K562 (cell line): Measurements from ENCODE around the gene TAS2R41. TPM values are rescaled to one million over a fixed set of nuclear protein-coding genes. Genes with fewer than 3 reads are reported as not detected.

Experiments
- ATAC-seq: fragments of 200-7000 bp; cut with Tn5 transposase; 3 replicates; pipeline ENCODE4 v1.9.1; 2020; ENCODE audit warnings: moderate library complexity
- BruUV-seq: library from RNA; stranded (reverse); fragments of 400-500 nt; replicated peaks from 2 replicates; lab custom pipeline; 2021; lab: Mats Ljungman, UMichigan
- CTCF ChIA-PET: fragments of 300-600 bp; formaldehyde crosslinking; extraction: SDS; loops from one replicate; lab custom pipeline; 2021; ENCODE audit warnings: low intra/inter-chr PET ratio; lab: Yijun Ruan, JAX
- POLR2A ChIA-PET: fragments of 300-600, 350-650 bp; sonication (Branson Sonifier 250); formaldehyde crosslinking; extraction: SDS; loops from one replicate; lab custom pipeline; 2021; ENCODE audit warnings: antibody characterized with exemption, inconsistent platforms; lab: Yijun Ruan, JAX
- DNase-seq, 4 experiments: peaks; one replicate each; pipeline versions ENCODE4 v3.0.0 to v3.0.0-alpha.2; 2011 to 2018; ENCODE audit warnings: low spot score in 3 of 4, mixed read lengths in 3 of 4; ENCODE audit errors: extremely low read depth in 1 of 4
- FAIRE-seq: peaks from 2 replicates; lab custom pipeline; 2011; peaks lifted over from hg19 to GRCh38; lab: Jason Lieb, UNC
- H2AFZ ChIP-seq: 2 replicates; pipeline ENCODE4 v1.6.0; 2011; ENCODE audit warnings: low read depth, low read length, control low read depth, inconsistent platforms
- H3K27ac ChIP-seq: fragments of 200-600 bp; 3 replicates; pipeline ENCODE4 v1.8.0; 2011; ENCODE audit warnings: low read depth, mild to moderate bottlenecking, control low read depth, inconsistent platforms, low read length, moderate library complexity, mixed read lengths; ENCODE audit errors: extremely low read depth
- H3K27me3 ChIP-seq, 2 experiments: fragments of 300-600 bp in 1 of 2; 2 replicates in 1 of 2; 3 replicates in 1 of 2; pipeline versions ENCODE4 v1.6.0 to v1.8.0; 2011; ENCODE audit warnings: inconsistent platforms in 2 of 2, low read length in 2 of 2, mild to moderate bottlenecking in 1 of 2, mixed read lengths in 1 of 2, moderate library complexity in 1 of 2; ENCODE audit not compliant: control insufficient read depth in 2 of 2, insufficient read depth in 2 of 2
- H3K36me3 ChIP-seq: fragments of 300-600 bp; 3 replicates; pipeline ENCODE4 v1.8.0; 2011; ENCODE audit warnings: mild to moderate bottlenecking, low read length, inconsistent platforms; ENCODE audit not compliant: control insufficient read depth, insufficient read depth
- H3K4me1 ChIP-seq, 2 experiments: fragments of 200-600 bp in 1 of 2; replicated peaks in 1 of 2; 2 replicates in 1 of 2; 3 replicates in 1 of 2; pipeline versions ENCODE4 v1.5.1 to v1.8.0; 2011; ENCODE audit warnings: inconsistent platforms in 2 of 2, low read length in 2 of 2, mild to moderate bottlenecking in 1 of 2, mixed read lengths in 1 of 2, moderate library complexity in 1 of 2; ENCODE audit not compliant: control insufficient read depth in 2 of 2, insufficient read depth in 2 of 2
- H3K4me2 ChIP-seq: 2 replicates; pipeline ENCODE4 v1.6.1; 2011; ENCODE audit warnings: low read length, control low read depth, inconsistent platforms, mixed read lengths; ENCODE audit not compliant: insufficient read depth
- H3K4me3 ChIP-seq: fragments of 200-600 bp; sonication (generic), shearing (Covaris generic); 2 replicates; pipeline ENCODE4 v1.5.1; 2016; ENCODE audit warnings: control low read depth, inconsistent platforms
- H3K79me2 ChIP-seq: fragments of 200-600 bp; 3 replicates; pipeline ENCODE4 v1.8.0; 2011; ENCODE audit warnings: low read length, inconsistent platforms; ENCODE audit not compliant: control insufficient read depth, insufficient read depth
- H3K9ac ChIP-seq, 2 experiments: 2 replicates each; pipeline versions ENCODE4 v1.6.0 to v1.6.1; 2011; ENCODE audit warnings: low read depth in 2 of 2, low read length in 2 of 2, control low read depth in 1 of 2, inconsistent platforms in 1 of 2, mild to moderate bottlenecking in 1 of 2, mixed read lengths in 1 of 2; ENCODE audit not compliant: insufficient read depth in 1 of 2
- H3K9me1 ChIP-seq: one replicate; pipeline ENCODE4 v1.6.0; 2011; ENCODE audit warnings: inconsistent platforms, mild to moderate bottlenecking, low read length, moderate library complexity; ENCODE audit not compliant: control insufficient read depth, insufficient read depth
- H3K9me3 ChIP-seq: replicated peaks from 2 replicates; pipeline ENCODE4 v1.5.1; 2011; ENCODE audit warnings: low read depth, low read length, inconsistent platforms; ENCODE audit not compliant: control insufficient read depth, insufficient read depth
- H4K20me1 ChIP-seq: replicated peaks from 2 replicates; pipeline ENCODE4 v1.6.1; 2011; ENCODE audit warnings: low read length, inconsistent platforms, mixed read lengths; ENCODE audit not compliant: control insufficient read depth, insufficient read depth
- CCAR2 ChIP-seq: fragments of 200-400 bp; formaldehyde crosslinking; IDR thresholded peaks from 2 replicates; pipeline ENCODE4 v1.6.1; 2017; ENCODE audit warnings: mild to moderate bottlenecking, low read depth, low read length
- CEBPG ChIP-seq, 3 experiments: fragments of 200-800 bp in 1 of 3; sonication (Bioruptor generic) in 1 of 3; sonication (generic) in 1 of 3; formaldehyde crosslinking in 1 of 3; IDR thresholded peaks in 2 of 3; conservative IDR thresholded peaks in 1 of 3; 2 replicates each; pipeline versions ENCODE4 v1.6.1 to v1.8.0; 2016 to 2022; ENCODE audit warnings: missing compliant biosample characterization in 2 of 3, missing genetic modification characterization in 2 of 3, mild to moderate bottlenecking in 1 of 3, missing genetic modification reagents in 1 of 3
- ETV5 ChIP-seq: sonication (generic); formaldehyde crosslinking; IDR thresholded peaks from 2 replicates; pipeline ENCODE4 v1.4.0; 2020; ENCODE audit warnings: low read depth, mild to moderate bottlenecking, missing genetic modification reagents
- FOSL1 ChIP-seq: fragments of 200-800 bp; sonication (Bioruptor generic); conservative IDR thresholded peaks from 2 replicates; pipeline ENCODE4 v1.6.1; 2016; ENCODE audit warnings: missing genetic modification characterization, missing compliant biosample characterization
- MBD2 ChIP-seq: sonication (generic); IDR thresholded peaks from 2 replicates; pipeline ENCODE4 v1.6.1; 2016; ENCODE audit warnings: low read depth, borderline replicate concordance
- RUNX1 ChIP-seq: sonication (generic); IDR thresholded peaks from 2 replicates; pipeline ENCODE4 v1.6.1; 2016; ENCODE audit warnings: antibody characterized with exemption, low read depth
- TFAM ChIP-seq: fragments of 250-450 bp; sonication (Bioruptor Pico); conservative IDR thresholded peaks from 2 replicates; pipeline ENCODE4 v1.5.0; 2021; ENCODE audit warnings: mild to moderate bottlenecking, moderate library complexity
- WGBS: fragments of 100-300 bp; shearing (Covaris generic); methylation state at CpG from one replicate; pipeline ENCODE4 v1.1.6; 2016; ENCODE audit warnings: low coverage, mixed read lengths; ENCODE audit not compliant: insufficient coverage; ENCODE audit errors: missing lambda C conversion rate; 5-methylcytosine and 5-hydroxymethylcytosine counted together
- in situ Hi-C: fragments of 300-500 bp; cut with MboI; formaldehyde crosslinking; loops from 4 replicates; pipeline ENCODE4 v1.15.0; 2018; ENCODE audit warnings: inconsistent platforms, mixed read lengths
- intact Hi-C: fragments of 100-400 bp; cut with micrococcal nuclease; formaldehyde crosslinking; loops from 2 replicates; pipeline ENCODE4 v1.14.2; 2022
- polyA plus RNA-seq, 8 experiments: library from polyadenylated mRNA; depleted of rRNA in 4 of 8; stranded (reverse) in 5 of 8; unstranded in 3 of 8; fragments of >200 nt; fragmentation: Nextera tagmentation in 2 of 8; fragmentation: Illumina TruSeq in 1 of 8; extraction: Ambion mirVana in 2 of 8; extraction: Trizol in 1 of 8; gene quantifications; 2 replicates each; pipeline versions ENCODE4 v1.2.1 to v1.2.3, GENCODE V29; 2011 to 2014; ENCODE audit warnings: inconsistent platforms in 1 of 8, missing spikeins in 1 of 8
- total RNA-seq, 7 experiments: library from RNA; depleted of rRNA in 6 of 7; stranded (reverse); fragments of >200 nt in 6 of 7; fragmentation: Illumina TruSeq in 2 of 7; extraction: Trizol in 2 of 7; gene quantifications; 2 replicates each; pipeline versions ENCODE4 v1.2.1 to v1.2.3, GENCODE V29; 2011 to 2021; ENCODE audit warnings: low replicate concordance in 1 of 7
- TF ChIP-seq, protein P1 (sequence below): sonication (generic); formaldehyde crosslinking; IDR thresholded peaks from 2 replicates; pipeline ENCODE4 v1.8.1; 2023; ENCODE audit warnings: mild to moderate bottlenecking, missing genetic modification reagents

The TAS2R41 gene
- total and polyA plus RNA-seq, 9 of the 15 experiments (the other 6 are each of a cell fraction or from before 2014, with no cell fraction given), result not detected

DNA sequence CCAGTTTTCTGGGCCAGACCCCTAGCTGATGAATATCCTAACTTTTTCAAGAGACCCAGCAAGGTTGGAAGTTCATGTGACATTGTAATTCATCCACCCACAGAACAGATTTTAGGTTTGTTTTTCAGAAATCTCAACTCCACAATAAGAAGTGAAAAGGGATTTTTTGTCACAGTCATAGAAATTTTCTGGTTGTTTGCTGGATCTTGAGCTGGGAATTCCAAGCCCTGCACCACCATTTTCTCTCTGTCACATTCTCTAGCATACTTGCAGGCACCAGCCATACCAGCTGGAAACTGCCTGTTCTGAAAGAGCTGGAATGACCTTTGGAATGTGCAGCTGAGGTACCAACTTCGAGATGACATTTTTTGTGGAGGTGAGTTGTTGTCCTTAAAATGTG, 25.9 kb upstream of the TAS2R41 start (continued):
- TF ChIP-seq, protein P1, sequence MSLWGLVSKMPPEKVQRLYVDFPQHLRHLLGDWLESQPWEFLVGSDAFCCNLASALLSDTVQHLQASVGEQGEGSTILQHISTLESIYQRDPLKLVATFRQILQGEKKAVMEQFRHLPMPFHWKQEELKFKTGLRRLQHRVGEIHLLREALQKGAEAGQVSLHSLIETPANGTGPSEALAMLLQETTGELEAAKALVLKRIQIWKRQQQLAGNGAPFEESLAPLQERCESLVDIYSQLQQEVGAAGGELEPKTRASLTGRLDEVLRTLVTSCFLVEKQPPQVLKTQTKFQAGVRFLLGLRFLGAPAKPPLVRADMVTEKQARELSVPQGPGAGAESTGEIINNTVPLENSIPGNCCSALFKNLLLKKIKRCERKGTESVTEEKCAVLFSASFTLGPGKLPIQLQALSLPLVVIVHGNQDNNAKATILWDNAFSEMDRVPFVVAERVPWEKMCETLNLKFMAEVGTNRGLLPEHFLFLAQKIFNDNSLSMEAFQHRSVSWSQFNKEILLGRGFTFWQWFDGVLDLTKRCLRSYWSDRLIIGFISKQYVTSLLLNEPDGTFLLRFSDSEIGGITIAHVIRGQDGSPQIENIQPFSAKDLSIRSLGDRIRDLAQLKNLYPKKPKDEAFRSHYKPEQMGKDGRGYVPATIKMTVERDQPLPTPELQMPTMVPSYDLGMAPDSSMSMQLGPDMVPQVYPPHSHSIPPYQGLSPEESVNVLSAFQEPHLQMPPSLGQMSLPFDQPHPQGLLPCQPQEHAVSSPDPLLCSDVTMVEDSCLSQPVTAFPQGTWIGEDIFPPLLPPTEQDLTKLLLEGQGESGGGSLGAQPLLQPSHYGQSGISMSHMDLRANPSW, result no peak

DNA sequence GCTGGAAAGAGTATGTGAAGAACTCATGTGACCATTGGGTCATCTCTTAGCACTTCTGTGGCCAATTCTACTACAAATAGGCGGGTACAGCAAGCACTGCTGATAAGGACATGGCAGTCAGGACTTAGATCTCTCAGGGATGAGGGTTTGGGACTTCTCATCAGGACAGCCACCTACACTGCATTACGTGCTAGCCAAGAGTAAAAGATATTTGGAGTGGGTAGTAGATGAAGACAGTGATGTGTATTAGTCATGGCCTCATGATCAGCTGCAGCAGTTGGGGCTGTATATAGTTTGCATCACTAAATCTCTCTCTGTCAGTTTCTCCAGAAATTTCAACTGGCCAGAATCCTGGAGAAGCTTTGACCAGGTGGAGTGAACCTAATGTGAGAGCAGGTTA, 25.2 kb upstream of the TAS2R41 start:
- Histone ChIP-seq H2AFZ (no peak overlapping the region), H3K27me3 (peaks cover 3 to 6% of the 10 kb centered on the region in 2 experiments; a peak in 4 of 5 replicates), H3K4me2 (no peak overlapping the region), H3K4me1 (no peaks in the 10 kb centered on the region), H3K4me3 (no peak overlapping the region), H3K79me2 (no peaks in the 10 kb centered on the region), H3K27ac (no peak overlapping the region), H3K9me1 (no peaks in the 10 kb centered on the region), H3K9ac (no peak overlapping the region), H3K36me3 (no peaks in the 10 kb centered on the region), H4K20me1 (no peaks in the 10 kb centered on the region), H3K9me3 (no peaks in the 10 kb centered on the region)
- no peak for TF ChIP-seq TFAM (CRISPR knock-in tag)
- peak; percentile 51 for TF ChIP-seq FOSL1 (tag)
- TF ChIP-seq RUNX1, result no peak
- no peak for TF ChIP-seq ETV5 (CRISPR knock-in tag)
- no peak for TF ChIP-seq CEBPG (CRISPR knock-in tag; IDR thresholded peaks at IDR 0.05)
- peak in 1 of 2 experiments; percentile 7; a peak in 1 of 4 replicates for TF ChIP-seq CEBPG (tag; conservative IDR thresholded peaks at IDR 0.05 in 1 of 2, IDR thresholded peaks at IDR 0.05 in 1 of 2)
- TF ChIP-seq CCAR2, result no peak
- no peak for TF ChIP-seq MBD2
- intact Hi-C loops (no loop called here), in situ Hi-C loops (no loop called here)
- FAIRE-seq (no peak), DNase-seq (no peak), ATAC-seq (no peak)
- 5% methylated on average over 2 of the region's 2 CpGs for WGBS
- ChIA-PET CTCF (no interaction called here), POLR2A (interaction anchor here (0.9 kb wide), 1 partner anchor 109 kb away, joined by 3 read pairs; no protein-coding TSS in a partner anchor)
- no TSS peak for BruUV-seq
